Esophagus muscularis mucosa (tissue), 4 donors: ENCODE data around the gene OR51D1.

Experiments
- EP300 ChIP-seq: sonication (generic); formaldehyde crosslinking; IDR thresholded peaks from one replicate; pipeline ENCODE4 v1.6.1; 2017; ENCODE audit warnings: antibody characterized with exemption
- POLR2A ChIP-seq: fragments of 450-650 bp; IDR thresholded peaks from one replicate; pipeline ENCODE4 v1.6.1; 2017; ENCODE audit warnings: antibody characterized with exemption, moderate library complexity, mild to moderate bottlenecking, low read depth
- POLR2AphosphoS5 ChIP-seq, 2 donors: sonication (generic); formaldehyde crosslinking; IDR thresholded peaks; one replicate each; pipeline ENCODE4 v1.6.1; 2017; ENCODE audit warnings: antibody characterized with exemption in 2 of 2
- TF ChIP-seq, protein P1 (sequence below), 3 experiments: fragments of 200-600 bp in 2 of 3; fragments of 450-650 bp in 1 of 3; sonication (generic) in 2 of 3; IDR thresholded peaks; one replicate each; pipeline ENCODE4 v1.5.1; 2017 to 2019; ENCODE audit warnings: antibody characterized with exemption in 3 of 3, mild to moderate bottlenecking in 2 of 3, moderate library complexity in 1 of 3

DNA sequence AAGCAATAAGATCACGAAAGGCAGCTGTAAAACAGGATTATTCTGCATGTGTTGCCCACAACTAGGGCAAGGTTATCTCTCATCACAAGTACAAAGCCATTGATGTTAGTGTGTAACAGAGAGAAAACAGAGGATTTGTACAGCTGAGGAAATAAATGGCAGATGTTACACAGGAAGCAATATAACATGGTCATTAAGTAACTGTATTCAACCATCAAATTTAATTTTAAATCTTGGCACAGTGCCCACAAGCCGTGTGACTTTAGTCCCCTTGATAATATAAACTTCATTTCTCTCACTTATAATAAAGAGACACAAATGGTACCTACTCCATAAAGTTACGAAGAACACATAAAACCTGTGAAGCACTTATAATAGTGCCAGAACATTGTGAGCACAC is 43.1 kb downstream of the OR51D1 start:
- TF ChIP-seq, protein P1, sequence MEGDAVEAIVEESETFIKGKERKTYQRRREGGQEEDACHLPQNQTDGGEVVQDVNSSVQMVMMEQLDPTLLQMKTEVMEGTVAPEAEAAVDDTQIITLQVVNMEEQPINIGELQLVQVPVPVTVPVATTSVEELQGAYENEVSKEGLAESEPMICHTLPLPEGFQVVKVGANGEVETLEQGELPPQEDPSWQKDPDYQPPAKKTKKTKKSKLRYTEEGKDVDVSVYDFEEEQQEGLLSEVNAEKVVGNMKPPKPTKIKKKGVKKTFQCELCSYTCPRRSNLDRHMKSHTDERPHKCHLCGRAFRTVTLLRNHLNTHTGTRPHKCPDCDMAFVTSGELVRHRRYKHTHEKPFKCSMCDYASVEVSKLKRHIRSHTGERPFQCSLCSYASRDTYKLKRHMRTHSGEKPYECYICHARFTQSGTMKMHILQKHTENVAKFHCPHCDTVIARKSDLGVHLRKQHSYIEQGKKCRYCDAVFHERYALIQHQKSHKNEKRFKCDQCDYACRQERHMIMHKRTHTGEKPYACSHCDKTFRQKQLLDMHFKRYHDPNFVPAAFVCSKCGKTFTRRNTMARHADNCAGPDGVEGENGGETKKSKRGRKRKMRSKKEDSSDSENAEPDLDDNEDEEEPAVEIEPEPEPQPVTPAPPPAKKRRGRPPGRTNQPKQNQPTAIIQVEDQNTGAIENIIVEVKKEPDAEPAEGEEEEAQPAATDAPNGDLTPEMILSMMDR (IDR thresholded peaks at IDR 0.05): no peak
- TF ChIP-seq POLR2A (no peak), EP300 (no peak), POLR2AphosphoS5 (IDR thresholded peaks at IDR 0.05) (no peak)
